Esophagus muscularis mucosa (tissue), 4 donors: Measurements from ENCODE around the gene KANK4. TPM values are rescaled to one million over a fixed set of nuclear protein-coding genes. Genes with fewer than 3 reads are reported as not detected.

ENCODE experiments used
- DNase-seq: peaks from one replicate; pipeline ENCODE4 v3.0.0-alpha.2; 2017; ENCODE audit errors: extremely low spot score
- H3K27ac ChIP-seq, 4 donors: fragments of 200-600 bp; sonication (generic); replicated peaks in 1 of 4; 1 replicate in 3 of 4; 2 replicates in 1 of 4; pipeline ENCODE4 v1.5.1; 2016 to 2019; ENCODE audit warnings: mild to moderate bottlenecking in 1 of 4
- H3K27me3 ChIP-seq, 4 donors: fragments of 200-600 bp; sonication (generic); one replicate each; pipeline versions ENCODE4 v1.5.1 to v1.6.0; 2016 to 2019
- H3K36me3 ChIP-seq, 4 donors: fragments of 200-600 bp; sonication (generic); one replicate each; pipeline ENCODE4 v1.5.1; 2016 to 2019
- H3K4me1 ChIP-seq, 4 donors: fragments of 200-600 bp; sonication (generic); one replicate each; pipeline ENCODE4 v1.5.1; 2016 to 2019
- H3K4me3 ChIP-seq, 4 donors: fragments of 200-600 bp; sonication (generic); 1 replicate in 2 of 4; 2 replicates in 2 of 4; pipeline ENCODE4 v1.5.1; 2016 to 2019; ENCODE audit warnings: mild to moderate bottlenecking in 4 of 4, moderate library complexity in 1 of 4
- H3K9me3 ChIP-seq, 4 donors: fragments of 200-600 bp; sonication (generic); 1 replicate in 3 of 4; 2 replicates in 1 of 4; pipeline ENCODE4 v1.5.1; 2016 to 2019
- EP300 ChIP-seq: sonication (generic); formaldehyde crosslinking; IDR thresholded peaks from one replicate; pipeline ENCODE4 v1.6.1; 2017; ENCODE audit warnings: antibody characterized with exemption
- POLR2A ChIP-seq: fragments of 450-650 bp; IDR thresholded peaks from one replicate; pipeline ENCODE4 v1.6.1; 2017; ENCODE audit warnings: antibody characterized with exemption, moderate library complexity, mild to moderate bottlenecking, low read depth
- POLR2AphosphoS5 ChIP-seq, 2 donors: sonication (generic); formaldehyde crosslinking; IDR thresholded peaks; one replicate each; pipeline ENCODE4 v1.6.1; 2017; ENCODE audit warnings: antibody characterized with exemption in 2 of 2
- WGBS: methylation state at CpG from one replicate; pipeline ENCODE4 v1.1.5; 2018; 5-methylcytosine and 5-hydroxymethylcytosine counted together
- intact Hi-C: fragments of 100-400 bp; cut with DNase I; formaldehyde crosslinking; loops from one replicate; pipeline ENCODE4 v1.15.1; 2023
- total RNA-seq, 4 donors: library from RNA; depleted of rRNA; stranded (reverse); fragments of >200 nt; gene quantifications; one replicate each; pipeline versions ENCODE4 v1.1.0 to v1.2.1, GENCODE V29; 2016
- TF ChIP-seq, protein P1 (sequence below), 3 experiments: fragments of 200-600 bp in 2 of 3; fragments of 450-650 bp in 1 of 3; sonication (generic) in 2 of 3; IDR thresholded peaks; one replicate each; pipeline ENCODE4 v1.5.1; 2017 to 2019; ENCODE audit warnings: antibody characterized with exemption in 3 of 3, mild to moderate bottlenecking in 2 of 3, moderate library complexity in 1 of 3

The KANK4 gene
- total RNA-seq, 4 donors from 2014 or later, result 0.42 to 1.4 (median 0.84) TPM

- Histone ChIP-seq H3K27me3 (peaks cover 0 to 12% (median 0%) of the 10 kb centered on the region in 4 donors), H3K36me3 (no peaks in the 10 kb centered on the region), H3K27ac (no peak overlapping the region), H3K4me1 (no peaks in the 10 kb centered on the region), H3K9me3 (no peaks in the 10 kb centered on the region), H3K4me3 (no peak overlapping the region)
- TF ChIP-seq, protein P1, sequence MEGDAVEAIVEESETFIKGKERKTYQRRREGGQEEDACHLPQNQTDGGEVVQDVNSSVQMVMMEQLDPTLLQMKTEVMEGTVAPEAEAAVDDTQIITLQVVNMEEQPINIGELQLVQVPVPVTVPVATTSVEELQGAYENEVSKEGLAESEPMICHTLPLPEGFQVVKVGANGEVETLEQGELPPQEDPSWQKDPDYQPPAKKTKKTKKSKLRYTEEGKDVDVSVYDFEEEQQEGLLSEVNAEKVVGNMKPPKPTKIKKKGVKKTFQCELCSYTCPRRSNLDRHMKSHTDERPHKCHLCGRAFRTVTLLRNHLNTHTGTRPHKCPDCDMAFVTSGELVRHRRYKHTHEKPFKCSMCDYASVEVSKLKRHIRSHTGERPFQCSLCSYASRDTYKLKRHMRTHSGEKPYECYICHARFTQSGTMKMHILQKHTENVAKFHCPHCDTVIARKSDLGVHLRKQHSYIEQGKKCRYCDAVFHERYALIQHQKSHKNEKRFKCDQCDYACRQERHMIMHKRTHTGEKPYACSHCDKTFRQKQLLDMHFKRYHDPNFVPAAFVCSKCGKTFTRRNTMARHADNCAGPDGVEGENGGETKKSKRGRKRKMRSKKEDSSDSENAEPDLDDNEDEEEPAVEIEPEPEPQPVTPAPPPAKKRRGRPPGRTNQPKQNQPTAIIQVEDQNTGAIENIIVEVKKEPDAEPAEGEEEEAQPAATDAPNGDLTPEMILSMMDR (IDR thresholded peaks at IDR 0.05), result no peak
- no peak for TF ChIP-seq POLR2AphosphoS5 (IDR thresholded peaks at IDR 0.05)
- no peak for TF ChIP-seq POLR2A
- TF ChIP-seq EP300, result no peak
- intact Hi-C loops, result no loop called here
- 79% methylated on average over 2 of the region's 3 CpGs for WGBS
- DNase-seq, result no peak
Observed at GRCh38 chr1:62308606-62309005, 10.6 kb downstream of the KANK4 start.

GRCh38 chr1:62307895-62308492 lies 11.2 kb downstream of the KANK4 start:
- H3K36me3 ChIP-seq, result no peaks in the 10 kb centered on the region
- no peak overlapping the region for H3K27ac ChIP-seq
- H3K4me3 ChIP-seq, result no peak overlapping the region
- no peaks in the 10 kb centered on the region for H3K4me1 ChIP-seq
- intact Hi-C loops, result no loop called here
- 86% methylated on average over 6 of the region's 6 CpGs for WGBS
- no peak for DNase-seq
- H3K27me3 ChIP-seq, result peaks cover 0 to 12% (median 0%) of the 10 kb centered on the region in 4 donors
- no peaks in the 10 kb centered on the region for H3K9me3 ChIP-seq
- TF ChIP-seq, protein P1 (IDR thresholded peaks at IDR 0.05), result no peak

- intact Hi-C loops, result no loop called here
- WGBS, result 93% methylated on average over 1 of the region's 1 CpG
- no peak for DNase-seq
- H3K4me1 ChIP-seq, result no peaks in the 10 kb centered on the region
- no peak overlapping the region for H3K27ac ChIP-seq
- peaks cover 0 to 12% (median 0%) of the 10 kb centered on the region in 4 donors for H3K27me3 ChIP-seq
- H3K4me3 ChIP-seq, result no peak overlapping the region
- TF ChIP-seq EP300 (no peak), POLR2A (no peak), POLR2AphosphoS5 (IDR thresholded peaks at IDR 0.05) (no peak)
- TF ChIP-seq, protein P1 (IDR thresholded peaks at IDR 0.05), result no peak
- H3K9me3 ChIP-seq, result no peaks in the 10 kb centered on the region
- H3K36me3 ChIP-seq, result no peaks in the 10 kb centered on the region
Observed at GRCh38 chr1:62307446-62307845, 11.8 kb downstream of the KANK4 start.

- no peak overlapping the region for H3K27ac ChIP-seq
- H3K9me3 ChIP-seq, result no peaks in the 10 kb centered on the region
- TF ChIP-seq EP300, result no peak
- TF ChIP-seq, protein P1 (IDR thresholded peaks at IDR 0.05), result no peak
- no peak for TF ChIP-seq POLR2AphosphoS5 (IDR thresholded peaks at IDR 0.05)
- no peak for TF ChIP-seq POLR2A
- DNase-seq, result no peak
- peaks cover 0 to 2% (median 0%) of the 10 kb centered on the region in 4 donors for H3K4me1 ChIP-seq
- peaks cover 0 to 12% (median 0%) of the 10 kb centered on the region in 4 donors for H3K27me3 ChIP-seq
- 93% methylated on average over 2 of the region's 2 CpGs for WGBS
- H3K4me3 ChIP-seq, result no peak overlapping the region
- intact Hi-C loops, result no loop called here
- no peaks in the 10 kb centered on the region for H3K36me3 ChIP-seq
Observed at GRCh38 chr1:62306065-62306464, 13.2 kb downstream of the KANK4 start.

- Histone ChIP-seq H3K36me3 (no peaks in the 10 kb centered on the region), H3K9me3 (no peaks in the 10 kb centered on the region), H3K4me1 (peaks cover 0 to 11% (median 4%) of the 10 kb centered on the region in 4 donors), H3K27me3 (peaks cover 0 to 2% (median 0%) of the 10 kb centered on the region in 4 donors), H3K4me3 (no peak overlapping the region), H3K27ac (no peak overlapping the region)
- no peak for TF ChIP-seq EP300
- TF ChIP-seq, protein P1 (IDR thresholded peaks at IDR 0.05), result no peak
- TF ChIP-seq POLR2A, result no peak
- no peak for TF ChIP-seq POLR2AphosphoS5 (IDR thresholded peaks at IDR 0.05)
- WGBS, result 87% methylated on average over 7 of the region's 7 CpGs
- intact Hi-C loops, result no loop called here
- DNase-seq, result no peak
Observed at GRCh38 chr1:62304975-62305374, 14.3 kb downstream of the KANK4 start.
